OCI-LY7 (cell line): ENCODE results near the gene ACTR6. TPM values are rescaled to one million over a fixed set of nuclear protein-coding genes. Genes with fewer than 3 reads are reported as not detected.

Experiments used
- BruUV-seq: library from RNA; stranded (reverse); fragments of 400-500 nt; replicated peaks from 2 replicates; lab custom pipeline; 2021; lab: Mats Ljungman, UMichigan
- CTCF ChIA-PET: fragments of 300-600 bp; sonication (Branson Sonifier 250); formaldehyde crosslinking; loops from one replicate; lab custom pipeline; 2022; ENCODE audit warnings: antibody characterized with exemption; ENCODE audit not compliant: unreplicated experiment; lab: Charles Lee
- POLR2A ChIA-PET: fragments of 300-600 bp; sonication (Branson Sonifier 250); formaldehyde crosslinking; loops from one replicate; lab custom pipeline; 2022; ENCODE audit warnings: antibody characterized with exemption; lab: Charles Lee
- DNase-seq: peaks from one replicate; pipeline ENCODE4 v3.0.0-alpha.2; 2015; ENCODE audit warnings: low spot score
- H2AFZ ChIP-seq: fragments of 200-600 bp; sonication (generic), shearing (Covaris generic); 2 replicates; pipeline ENCODE4 v1.6.1; 2014; ENCODE audit warnings: mild to moderate bottlenecking, antibody characterized with exemption, low read length, moderate library complexity
- H3K27ac ChIP-seq: fragments of 200-600 bp; sonication (generic); 2 replicates; pipeline ENCODE4 v1.5.1; 2014; ENCODE audit warnings: mixed run types, low read depth, mild to moderate bottlenecking, moderate library complexity, low read length, inconsistent platforms; ENCODE audit not compliant: poor library complexity, severe bottlenecking
- H3K36me3 ChIP-seq: fragments of 200-600 bp; sonication (generic); 2 replicates; pipeline ENCODE4 v1.6.1; 2014; ENCODE audit warnings: mild to moderate bottlenecking, antibody characterized with exemption, low read length, moderate library complexity, mixed read lengths; ENCODE audit not compliant: insufficient read depth
- H3K4me1 ChIP-seq: fragments of 200-600 bp; sonication (generic); 2 replicates; pipeline ENCODE4 v1.5.1; 2014; ENCODE audit warnings: mild to moderate bottlenecking, low read length; ENCODE audit not compliant: insufficient read depth, poor library complexity, severe bottlenecking
- H3K4me2 ChIP-seq: fragments of 200-600 bp; sonication (generic); 2 replicates; pipeline ENCODE4 v1.6.1; 2014; ENCODE audit warnings: mild to moderate bottlenecking, low read length
- H3K4me3 ChIP-seq: fragments of 200-600 bp; sonication (generic); 2 replicates; pipeline ENCODE4 v1.5.1; 2014; ENCODE audit warnings: mild to moderate bottlenecking, low read depth, low read length; ENCODE audit not compliant: poor library complexity, severe bottlenecking
- H3K79me2 ChIP-seq: fragments of 200-600 bp; sonication (generic); 2 replicates; pipeline ENCODE4 v1.6.1; 2016; ENCODE audit warnings: low read depth, mild to moderate bottlenecking, low read length, moderate library complexity, mixed read lengths; ENCODE audit not compliant: insufficient read depth
- H3K9me2 ChIP-seq: fragments of 200-600 bp; sonication (generic); 2 replicates; pipeline ENCODE4 v1.6.1; 2016; ENCODE audit warnings: mild to moderate bottlenecking, low read length, mixed read lengths; ENCODE audit not compliant: insufficient read depth
- H3K9me3 ChIP-seq: fragments of 200-600 bp; sonication (generic); 2 replicates; pipeline ENCODE4 v1.6.1; 2014; ENCODE audit warnings: mild to moderate bottlenecking, mixed run types, low read length, mixed read lengths
- H4K20me1 ChIP-seq: fragments of 200-600 bp; sonication (generic); 2 replicates; pipeline ENCODE4 v1.6.1; 2014; ENCODE audit warnings: mild to moderate bottlenecking, antibody characterized with exemption, low read length, moderate library complexity, mixed read lengths; ENCODE audit not compliant: insufficient read depth
- CTCF ChIP-seq: fragments of 200-600 bp; sonication (generic); conservative IDR thresholded peaks from 2 replicates; pipeline ENCODE4 v1.5.1; 2014; ENCODE audit warnings: mild to moderate bottlenecking, antibody characterized with exemption, low read length, moderate library complexity, mixed read lengths
- EZH2phosphoT487 ChIP-seq: fragments of 200-600 bp; sonication (generic); IDR thresholded peaks from 2 replicates; pipeline ENCODE4 v1.6.1; 2018; ENCODE audit warnings: low read depth, borderline replicate concordance, mild to moderate bottlenecking, mixed run types, antibody characterized with exemption, low read length, moderate library complexity, mixed read lengths
- intact Hi-C: fragments of 100-400 bp; cut with micrococcal nuclease; formaldehyde crosslinking; loops from one replicate; pipeline ENCODE4 v1.10.0; 2022; ENCODE audit not compliant: unreplicated experiment
- total RNA-seq, 2 experiments: library from RNA; depleted of rRNA in 1 of 2; stranded (reverse); fragments of >200 nt in 1 of 2; shearing (Covaris generic) in 1 of 2; gene quantifications; 2 replicates each; pipeline ENCODE4 v1.2.3, GENCODE V29; 2014 to 2022

The ACTR6 gene
- total RNA-seq, 2 experiments from 2014 or later: 22.2 to 37.6 TPM

GRCh38 chr12:100249941-100250340, 49.3 kb downstream of the ACTR6 start:
- DNase-seq: no peak
- H3K4me1 ChIP-seq: no peaks in the 10 kb centered on the region
- TF ChIP-seq CTCF (no peak), EZH2phosphoT487 (no peak)
- H3K27ac ChIP-seq: no peak overlapping the region
- H3K9me2 ChIP-seq: no peaks in the 10 kb centered on the region
- no peak overlapping the region for H3K4me2 ChIP-seq
- H3K9me3 ChIP-seq: no peaks in the 10 kb centered on the region
- no peak overlapping the region for H3K4me3 ChIP-seq
- no peaks in the 10 kb centered on the region for H4K20me1 ChIP-seq
- no peaks in the 10 kb centered on the region for H3K36me3 ChIP-seq
- CTCF ChIA-PET: no interaction called here
- no peak overlapping the region for H2AFZ ChIP-seq
- intact Hi-C loops: no loop called here
- H3K79me2 ChIP-seq: no peaks in the 10 kb centered on the region
- POLR2A ChIA-PET: no interaction called here
- no TSS peak for BruUV-seq

- H3K79me2 ChIP-seq: no peaks in the 10 kb centered on the region
- no peak overlapping the region for H3K4me3 ChIP-seq
- BruUV-seq: no TSS peak
- ChIA-PET CTCF (no interaction called here), POLR2A (no interaction called here)
- H3K9me2 ChIP-seq: no peaks in the 10 kb centered on the region
- no peak for DNase-seq
- H3K27ac ChIP-seq: no peak overlapping the region
- no peak overlapping the region for H2AFZ ChIP-seq
- H3K4me1 ChIP-seq: no peaks in the 10 kb centered on the region
- intact Hi-C loops: no loop called here
- no peaks in the 10 kb centered on the region for H4K20me1 ChIP-seq
- no peaks in the 10 kb centered on the region for H3K36me3 ChIP-seq
- no peaks in the 10 kb centered on the region for H3K9me3 ChIP-seq
- H3K4me2 ChIP-seq: no peak overlapping the region
- TF ChIP-seq EZH2phosphoT487 (no peak), CTCF (no peak)
Measured at GRCh38 chr12:100251917-100252316, 51.3 kb downstream of the ACTR6 start.

- BruUV-seq: no TSS peak
- Histone ChIP-seq H3K36me3 (no peaks in the 10 kb centered on the region), H3K79me2 (no peaks in the 10 kb centered on the region), H4K20me1 (no peaks in the 10 kb centered on the region), H2AFZ (no peak overlapping the region), H3K9me3 (no peaks in the 10 kb centered on the region), H3K4me3 (no peak overlapping the region), H3K4me1 (no peaks in the 10 kb centered on the region), H3K9me2 (no peaks in the 10 kb centered on the region), H3K27ac (no peak overlapping the region), H3K4me2 (no peak overlapping the region)
- no peak for DNase-seq
- POLR2A ChIA-PET: interaction anchor here (0.6 kb wide), 1 partner anchor 74 kb away, joined by 4 read pairs; no protein-coding TSS in a partner anchor
- intact Hi-C loops: no loop called here
- TF ChIP-seq CTCF (no peak), EZH2phosphoT487 (no peak)
- CTCF ChIA-PET: no interaction called here
Measured at GRCh38 chr12:100253437-100253836, 52.8 kb downstream of the ACTR6 start.
